ENCODE measurements around the gene MAP3K6.

Gene MAP3K6

GRCh38 chr1:27332536-27333281 lies 34.1 kb downstream of the MAP3K6 start:
- DNase-seq: peak; percentile 70

- no peak for DNase-seq
Observed at GRCh38 chr1:27331922-27332321, 34.8 kb downstream of the MAP3K6 start.

- no peak for DNase-seq
Observed at GRCh38 chr1:27331426-27331825, 35.3 kb downstream of the MAP3K6 start.

- DNase-seq: no peak
Observed at GRCh38 chr1:27330786-27331185, 36.0 kb downstream of the MAP3K6 start.

- DNase-seq: no peak
Observed at GRCh38 chr1:27327964-27328363, 38.8 kb downstream of the MAP3K6 start.

GRCh38 chr1:27325286-27325685 lies 41.5 kb downstream of the MAP3K6 start:
- no peak for DNase-seq

- peak; percentile 2 for DNase-seq
Observed at GRCh38 chr1:27322569-27323240, 44.1 kb downstream of the MAP3K6 start.

GRCh38 chr1:27321813-27322568 lies 44.8 kb downstream of the MAP3K6 start, which contains the start of gene TMEM222:
TSS of gene TMEM222 (plus strand) at chr1:27322163. CDS start at chr1:27322198, 35 bp downstream.
- DNase-seq: peak; percentile 97

- DNase-seq: no peak
Observed at GRCh38 chr1:27318596-27318995, 48.2 kb downstream of the MAP3K6 start.

- DNase-seq: no peak
Observed at GRCh38 chr1:27318136-27318535, 48.6 kb downstream of the MAP3K6 start.

GRCh38 chr1:27316860-27317259 lies 49.9 kb downstream of the MAP3K6 start:
- DNase-seq: no peak

GRCh38 chr1:27314737-27315136 lies 52.0 kb downstream of the MAP3K6 start:
- no peak for DNase-seq

- no peak for DNase-seq
Observed at GRCh38 chr1:27314169-27314568, 52.6 kb downstream of the MAP3K6 start.

GRCh38 chr1:27307874-27308598 lies 58.7 kb downstream of the MAP3K6 start:
- no peak for DNase-seq

- no peak for DNase-seq
Observed at GRCh38 chr1:27306892-27307761, 59.6 kb downstream of the MAP3K6 start.

GRCh38 chr1:27306071-27306470 lies 60.7 kb downstream of the MAP3K6 start:
- no peak for DNase-seq
